CD4-positive, alpha-beta T cell treated with Interleukin-2 at 100 ng/mL for 4 hours (primary cell): Measurements from ENCODE around the gene TRIM4.
"Not testable (repeated sequence)": the region's sequence is repeated elsewhere in the genome, so short reads cannot be mapped to it uniquely, and the experiment has no call there.

Experiments used
- DNase-seq: peaks from one replicate; pipeline ENCODE4 v3.0.0-alpha.2; 2020; ENCODE audit warnings: low spot score

TRIM4 gene, protein sequence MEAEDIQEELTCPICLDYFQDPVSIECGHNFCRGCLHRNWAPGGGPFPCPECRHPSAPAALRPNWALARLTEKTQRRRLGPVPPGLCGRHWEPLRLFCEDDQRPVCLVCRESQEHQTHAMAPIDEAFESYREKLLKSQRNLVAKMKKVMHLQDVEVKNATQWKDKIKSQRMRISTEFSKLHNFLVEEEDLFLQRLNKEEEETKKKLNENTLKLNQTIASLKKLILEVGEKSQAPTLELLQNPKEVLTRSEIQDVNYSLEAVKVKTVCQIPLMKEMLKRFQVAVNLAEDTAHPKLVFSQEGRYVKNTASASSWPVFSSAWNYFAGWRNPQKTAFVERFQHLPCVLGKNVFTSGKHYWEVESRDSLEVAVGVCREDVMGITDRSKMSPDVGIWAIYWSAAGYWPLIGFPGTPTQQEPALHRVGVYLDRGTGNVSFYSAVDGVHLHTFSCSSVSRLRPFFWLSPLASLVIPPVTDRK

DNA sequence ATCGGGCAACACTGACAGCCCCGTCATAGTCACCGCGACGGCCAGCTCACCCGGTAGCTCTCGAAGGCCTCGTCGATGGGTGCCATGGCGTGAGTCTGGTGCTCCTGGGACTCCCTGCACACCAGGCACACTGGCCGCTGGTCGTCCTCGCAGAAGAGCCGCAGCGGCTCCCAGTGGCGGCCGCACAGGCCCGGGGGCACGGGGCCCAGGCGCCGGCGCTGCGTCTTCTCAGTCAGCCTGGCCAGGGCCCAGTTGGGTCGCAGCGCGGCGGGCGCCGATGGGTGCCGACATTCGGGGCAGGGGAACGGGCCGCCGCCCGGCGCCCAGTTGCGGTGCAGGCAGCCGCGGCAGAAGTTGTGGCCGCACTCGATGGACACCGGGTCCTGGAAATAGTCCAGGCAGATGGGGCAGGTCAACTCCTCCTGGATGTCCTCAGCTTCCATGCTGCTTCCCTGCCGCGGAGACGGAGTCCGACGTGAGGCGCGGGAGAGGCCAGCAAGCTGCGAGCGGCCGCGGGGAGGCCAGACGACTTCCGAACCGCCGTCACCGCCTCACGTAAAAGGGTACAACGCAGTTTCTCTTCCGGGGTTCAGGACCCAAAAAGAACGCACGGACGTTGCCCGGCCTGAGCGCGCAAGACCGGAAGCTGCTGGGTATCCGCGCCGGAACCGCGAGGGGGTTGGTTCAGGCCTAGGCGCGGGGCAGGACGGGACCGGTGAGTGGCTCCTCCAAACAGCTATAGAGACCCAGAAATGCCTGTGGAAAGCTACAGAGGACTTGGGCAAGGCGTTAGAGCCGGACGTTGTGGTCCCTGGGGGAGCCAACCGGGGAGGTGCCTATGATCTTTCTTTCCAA, at the start of gene TRIM4:
TRIM4 (minus strand) TSS at position 572 of the 855 bp plus-strand sequence; CDS start at position 443, 129 bp downstream.
- DNase-seq: peak; percentile 90

DNA sequence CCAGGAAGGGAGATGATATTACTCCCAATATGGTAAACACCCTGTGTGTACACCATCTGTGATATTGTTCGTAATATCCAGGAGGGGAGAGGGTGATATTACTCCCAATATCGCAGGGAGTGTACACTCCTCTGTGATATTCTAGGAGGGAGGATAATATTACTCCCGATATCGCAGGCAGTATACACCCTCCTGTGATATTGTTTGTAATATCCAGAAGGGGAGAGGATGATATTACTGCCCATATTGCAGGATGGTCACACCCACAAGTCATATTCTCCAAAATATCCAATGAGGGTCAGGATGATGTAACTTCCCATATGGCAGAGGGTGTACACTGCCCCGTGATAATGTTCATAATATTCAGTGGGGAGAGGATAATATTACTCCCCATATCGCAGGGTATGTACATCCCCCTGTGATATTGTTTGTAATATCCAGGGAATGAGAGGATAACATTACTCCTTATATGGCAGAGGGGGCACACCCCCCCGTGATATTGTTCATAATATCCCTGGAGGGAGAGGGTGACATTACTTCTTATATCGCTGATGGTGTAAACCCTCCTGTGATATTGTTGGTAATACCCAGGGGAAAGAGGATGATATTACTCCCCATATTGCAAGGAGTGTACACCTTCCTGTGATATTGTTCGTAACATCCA, 39.4 kb upstream of the TRIM4 start:
- no peak for DNase-seq

DNA sequence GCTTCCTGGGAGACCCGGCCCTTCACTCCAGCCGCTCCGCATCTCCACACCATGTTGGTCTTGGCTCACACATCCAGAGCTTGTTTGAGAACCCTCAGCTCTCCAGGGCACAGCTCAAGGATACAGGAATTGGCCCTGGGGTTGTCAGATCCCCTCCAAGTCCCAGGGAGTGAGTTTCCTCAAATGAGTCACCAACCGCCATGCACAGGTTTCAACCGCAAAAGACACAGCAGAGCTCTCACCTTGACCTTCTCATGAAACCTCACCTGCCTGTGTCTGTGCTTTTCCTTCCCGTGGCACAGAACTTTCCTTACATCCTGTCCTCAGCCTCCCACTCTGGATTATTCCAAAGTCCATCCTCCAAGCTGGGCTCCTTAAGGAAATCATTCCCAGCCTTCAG, 35.9 kb upstream of the TRIM4 start:
- DNase-seq: no peak

DNA sequence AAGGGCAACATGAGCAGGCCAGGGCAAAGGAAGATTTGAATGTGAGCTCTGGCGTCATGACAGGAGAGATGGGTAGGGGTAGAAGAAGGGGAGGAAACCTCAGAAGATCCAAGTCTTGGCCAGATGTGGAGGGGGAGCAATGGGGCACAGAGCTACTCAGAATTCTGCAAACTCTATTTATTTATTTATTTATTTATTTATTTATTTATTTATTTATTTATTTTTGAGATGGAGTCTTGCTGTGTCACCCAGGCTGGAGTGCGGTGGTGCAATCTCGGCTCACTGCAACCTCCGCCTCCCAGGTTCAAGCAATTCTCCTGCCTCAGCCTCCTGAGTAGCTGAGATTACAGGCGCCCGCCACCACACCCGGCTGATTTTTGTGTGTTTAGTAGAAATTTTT, 35.3 kb upstream of the TRIM4 start:
- DNase-seq: not testable (repeated sequence)

DNA sequence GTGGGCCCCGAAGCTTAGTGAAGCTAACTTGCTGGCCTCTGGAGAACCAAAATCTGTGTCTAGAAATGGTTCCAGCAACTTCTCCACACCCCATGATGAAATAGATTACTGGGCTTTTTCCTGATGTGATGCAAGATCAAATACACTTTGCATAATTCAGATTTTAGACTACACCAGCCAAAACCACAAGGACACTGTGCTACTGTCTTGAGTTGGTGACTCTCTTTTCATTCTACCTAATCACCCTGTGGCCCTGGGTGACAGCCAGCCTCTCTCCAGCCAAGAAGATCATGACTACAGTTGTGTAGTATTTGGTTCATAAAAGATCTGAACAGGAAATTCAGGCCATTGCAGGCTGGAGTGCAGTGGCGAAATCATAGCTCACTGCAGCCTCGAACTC, 34.3 kb upstream of the TRIM4 start:
- no peak for DNase-seq

DNA sequence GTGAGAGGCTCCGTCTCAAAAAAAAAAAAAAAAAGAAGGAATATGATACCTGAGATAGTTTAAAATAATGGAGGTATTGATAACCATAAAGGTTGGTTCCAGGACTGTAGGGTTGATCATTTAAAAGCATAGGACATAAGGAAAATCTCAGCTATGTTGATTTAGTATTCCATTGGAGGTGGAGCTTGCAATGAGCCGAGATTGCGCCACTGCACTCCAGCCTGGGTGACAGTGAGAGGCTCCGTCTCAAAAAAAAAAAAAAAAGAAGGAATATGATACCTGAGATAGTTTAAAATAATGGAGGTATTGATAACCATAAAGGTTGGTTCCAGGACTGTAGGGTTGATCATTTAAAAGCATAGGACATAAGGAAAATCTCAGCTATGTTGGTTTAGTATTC, 33.3 kb upstream of the TRIM4 start:
- not testable (repeated sequence) for DNase-seq

DNA sequence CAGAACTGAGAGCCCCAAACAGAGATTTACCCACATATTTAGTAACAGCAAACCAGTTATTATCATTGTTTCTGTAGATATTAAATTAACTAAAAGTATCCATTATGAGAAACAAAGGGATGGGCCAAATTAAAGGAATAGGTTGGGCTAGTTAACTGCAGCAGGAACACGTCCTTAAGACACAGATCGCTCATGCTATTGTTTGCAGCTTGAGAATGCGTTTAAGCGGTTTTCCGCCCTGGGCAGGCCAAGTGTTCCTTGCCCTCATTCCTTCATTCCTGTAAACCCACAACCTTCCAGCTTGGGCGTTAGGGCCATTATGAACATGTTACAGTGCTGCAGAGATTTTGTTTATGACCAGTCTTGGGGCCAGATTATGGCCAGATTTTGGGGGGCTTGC, 31.5 kb upstream of the TRIM4 start:
- not testable (repeated sequence) for DNase-seq

DNA sequence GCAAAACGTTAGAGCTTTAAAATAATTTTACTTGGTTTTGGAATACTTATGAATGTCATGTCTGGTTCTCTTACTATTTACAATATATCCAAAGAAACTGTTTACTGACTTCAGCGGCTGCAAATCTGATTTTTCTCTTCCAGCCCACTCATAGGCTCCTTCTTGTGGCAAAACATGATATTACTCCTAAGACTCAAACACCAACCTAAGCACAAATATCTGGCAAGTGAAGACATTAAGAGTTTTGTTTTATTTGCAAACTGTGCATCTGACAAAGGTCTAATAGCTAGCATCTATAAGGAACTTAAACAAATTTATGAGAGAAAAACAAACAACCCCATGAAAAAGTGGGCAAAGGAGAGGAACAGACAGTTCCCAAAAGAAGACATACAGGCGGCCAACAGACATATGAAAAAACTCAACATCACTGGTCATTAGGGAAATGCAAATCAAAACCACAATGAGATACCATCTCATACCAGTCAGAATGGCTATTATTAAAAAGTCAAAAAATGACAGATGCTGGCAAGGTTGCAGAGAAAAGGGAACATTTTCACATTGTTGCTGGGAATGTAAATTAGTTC, 30.4 kb upstream of the TRIM4 start:
- DNase-seq: peak; percentile 3

DNA sequence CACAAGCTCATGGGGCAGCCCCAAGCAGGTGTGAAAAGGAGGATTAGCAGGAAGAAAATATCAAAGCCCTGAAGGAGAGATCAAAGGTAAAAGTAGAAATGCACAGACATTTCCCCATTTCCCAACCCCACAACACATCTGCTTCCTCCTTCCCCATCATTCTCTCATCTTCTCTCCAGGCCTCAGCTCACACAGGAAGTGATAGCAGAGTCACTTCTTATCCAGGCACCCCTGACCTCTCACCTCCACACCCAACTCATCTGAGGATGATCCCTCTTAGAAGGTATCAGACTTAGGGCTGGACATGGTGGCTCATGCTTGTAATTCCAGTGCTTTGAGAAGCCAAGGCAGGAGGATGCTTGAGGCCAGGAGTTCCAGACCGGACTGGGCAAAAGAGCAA, 28.3 kb upstream of the TRIM4 start:
- no peak for DNase-seq

DNA sequence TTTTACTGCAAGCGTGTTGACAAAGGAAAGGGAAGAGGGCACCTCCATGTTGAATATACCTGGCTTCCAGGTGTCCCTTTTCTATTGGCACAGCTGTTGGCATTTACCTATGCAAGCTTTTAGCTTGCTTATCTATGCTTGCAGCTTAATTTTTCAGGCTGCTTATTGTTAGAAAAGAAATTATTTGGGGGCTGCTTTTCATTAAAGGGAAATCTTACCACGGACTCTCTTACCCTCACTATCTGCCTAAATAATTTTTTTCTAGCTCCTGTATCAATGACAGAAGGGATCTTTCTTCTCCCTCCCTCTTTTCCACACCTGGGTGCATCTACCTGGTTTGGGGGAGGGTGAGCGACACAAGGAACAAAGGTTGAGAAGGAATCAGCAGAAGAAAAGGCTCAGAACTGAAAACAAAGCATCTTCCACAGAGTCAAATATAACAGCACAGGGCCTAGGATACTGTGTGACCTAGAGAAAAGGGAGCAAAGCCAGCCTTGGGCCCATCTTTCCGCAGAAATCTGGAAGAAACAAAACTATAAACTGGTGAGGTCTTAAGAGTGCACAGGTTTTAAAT, 25.3 kb upstream of the TRIM4 start:
- no peak for DNase-seq

DNA sequence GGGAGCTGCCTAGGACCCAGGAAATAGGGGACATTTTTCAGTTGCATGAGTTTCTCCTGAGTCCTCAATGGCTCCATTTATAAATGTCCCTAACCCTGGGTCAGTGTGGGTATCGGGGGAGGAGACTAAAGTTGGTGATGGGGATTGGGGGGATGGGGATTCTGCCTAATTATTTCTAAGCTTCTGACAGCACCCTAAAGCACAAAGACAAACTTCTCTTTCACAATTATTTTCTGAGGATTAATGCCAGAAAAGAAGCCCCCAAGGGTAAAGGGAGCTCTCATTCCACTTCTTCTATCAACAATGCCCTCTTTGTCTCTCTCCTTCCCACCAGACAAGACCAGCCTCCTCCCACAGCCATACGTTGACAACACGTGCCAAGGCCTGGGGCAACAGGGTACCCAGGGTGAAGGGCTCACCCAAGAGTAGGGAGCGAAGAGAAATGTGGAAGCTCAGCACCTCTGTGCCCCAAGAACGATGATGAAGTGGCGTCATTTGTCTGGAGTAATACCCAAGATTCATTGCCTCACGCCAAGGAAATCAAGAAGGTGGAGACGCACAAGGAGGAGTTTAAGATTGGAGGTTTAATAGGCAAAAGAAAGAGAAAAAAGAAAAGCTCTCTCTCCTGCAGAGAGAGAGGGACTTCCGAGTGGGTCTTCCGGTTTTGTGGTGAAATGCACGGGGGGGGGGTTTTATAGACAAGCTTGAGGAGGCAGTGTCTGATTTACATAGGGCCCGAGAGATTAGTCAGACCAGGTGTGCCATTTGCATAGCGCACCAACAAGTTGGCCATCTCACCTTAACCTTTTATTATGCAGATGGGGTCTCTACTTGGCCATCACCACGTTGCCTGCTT, 24.5 kb upstream of the TRIM4 start:
- no peak for DNase-seq

DNA sequence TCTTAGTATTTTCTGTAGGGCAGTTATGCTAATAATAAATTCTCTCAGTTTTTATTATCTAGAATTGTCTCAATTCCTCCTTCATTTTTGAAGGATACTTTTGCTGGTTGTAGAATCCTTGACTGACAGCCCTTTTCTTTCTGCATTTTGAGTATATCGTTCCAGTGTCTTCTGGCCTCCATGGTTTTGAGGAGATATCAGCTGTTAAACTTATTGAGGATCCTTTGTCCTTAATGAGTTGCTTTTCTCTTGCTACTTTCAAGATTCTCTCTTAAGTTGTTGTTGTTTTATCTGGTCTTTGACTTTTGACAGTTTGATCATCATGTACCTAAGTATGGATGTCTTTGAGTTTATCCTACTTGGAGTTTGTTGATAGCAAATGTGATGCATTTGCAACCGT, 19.0 kb upstream of the TRIM4 start:
- no peak for DNase-seq

DNA sequence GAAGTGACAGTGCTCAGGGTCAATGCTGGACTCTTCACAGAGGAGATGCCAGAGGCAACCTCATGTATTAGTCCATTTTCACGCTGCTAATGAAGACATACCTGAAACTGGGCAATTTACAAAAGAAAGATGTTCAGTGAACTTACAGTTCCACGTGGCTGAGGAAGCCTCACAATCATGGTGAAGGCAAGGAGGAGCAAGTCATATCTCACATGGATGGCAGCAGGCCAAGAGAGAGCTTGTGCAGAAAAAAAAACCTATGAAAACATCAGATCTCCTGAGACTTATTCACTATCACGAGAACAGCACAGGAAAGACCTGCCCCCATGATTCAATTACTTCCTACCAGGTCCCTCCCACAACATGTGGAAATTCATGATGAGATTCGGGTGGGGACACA, 15.7 kb upstream of the TRIM4 start:
- not testable (repeated sequence) for DNase-seq

DNA sequence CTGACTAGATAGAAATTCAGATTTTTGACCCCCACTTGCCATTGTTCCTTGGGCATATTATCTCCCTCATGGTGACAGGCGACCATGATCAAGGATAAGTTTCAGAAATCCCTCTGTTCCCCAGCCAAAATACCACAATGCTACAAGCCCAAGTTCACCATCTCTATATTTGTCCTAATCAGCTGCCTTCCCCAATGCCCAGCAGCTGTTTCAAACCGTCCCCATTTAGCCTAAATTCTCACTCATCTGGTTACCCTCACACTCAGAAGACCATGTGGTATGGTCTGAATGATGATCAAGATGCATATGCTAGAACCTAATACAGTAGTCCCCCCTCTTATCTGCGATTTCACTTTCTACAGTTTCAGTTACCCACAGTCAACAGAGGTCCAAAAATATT, 11.0 kb upstream of the TRIM4 start:
- DNase-seq: no peak

DNA sequence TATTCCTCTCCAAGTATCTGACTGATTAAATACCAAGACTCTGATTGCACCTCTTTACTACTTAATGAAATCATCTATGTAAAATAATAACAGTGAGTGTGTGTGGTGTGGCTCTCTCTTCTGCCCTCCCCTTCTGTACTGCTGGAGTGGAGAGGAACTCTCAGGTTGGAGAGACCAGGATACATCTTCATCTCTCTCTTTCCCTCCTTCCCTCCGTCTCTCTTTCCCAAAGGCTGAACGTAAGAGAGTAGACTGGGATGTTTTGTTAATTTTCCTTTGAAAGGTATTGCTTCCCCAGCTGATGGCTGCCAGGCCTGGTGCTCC, 10.4 kb upstream of the TRIM4 start:
- no peak for DNase-seq

DNA sequence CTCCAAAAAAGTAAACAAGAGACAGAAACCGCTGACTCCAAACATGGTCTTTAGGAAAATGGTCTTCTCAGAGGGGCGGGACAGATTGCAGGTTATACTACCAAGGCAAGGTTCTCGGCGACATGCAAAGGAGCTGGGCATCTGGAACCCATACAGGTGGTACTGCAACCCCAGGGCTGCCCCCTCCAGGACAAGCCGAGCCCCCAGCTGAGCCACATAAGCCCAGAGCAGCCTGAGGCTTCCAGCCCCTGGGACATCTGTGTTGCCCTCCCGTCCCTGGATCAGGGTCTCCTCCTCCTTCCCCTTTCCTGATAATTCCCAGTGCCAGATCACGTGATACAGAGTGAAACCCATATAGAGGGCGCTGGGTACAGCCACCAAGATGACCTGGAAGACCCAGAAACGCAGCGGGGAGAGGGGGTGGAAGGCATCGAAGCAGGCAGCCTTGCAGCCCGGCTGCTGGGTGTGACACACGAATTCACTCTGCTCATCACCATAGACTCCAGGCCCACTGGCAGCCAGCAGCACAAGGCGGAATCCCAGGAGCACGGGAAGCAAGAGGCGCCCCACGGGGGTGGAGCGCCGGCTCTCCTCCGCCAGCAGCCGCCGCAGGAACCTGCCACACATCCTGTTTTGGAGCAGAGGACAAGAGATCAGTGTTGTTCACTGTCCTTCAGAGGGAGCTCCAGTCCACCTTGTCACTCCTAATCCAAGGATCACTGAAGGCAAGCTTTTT, 9.8 kb upstream of the TRIM4 start, which contains the start of gene GJC3:
GJC3 (minus strand) TSS at position 627 of the 736 bp plus-strand sequence; CDS start at position 627, 0 bp downstream.
- peak; percentile 32 for DNase-seq

DNA sequence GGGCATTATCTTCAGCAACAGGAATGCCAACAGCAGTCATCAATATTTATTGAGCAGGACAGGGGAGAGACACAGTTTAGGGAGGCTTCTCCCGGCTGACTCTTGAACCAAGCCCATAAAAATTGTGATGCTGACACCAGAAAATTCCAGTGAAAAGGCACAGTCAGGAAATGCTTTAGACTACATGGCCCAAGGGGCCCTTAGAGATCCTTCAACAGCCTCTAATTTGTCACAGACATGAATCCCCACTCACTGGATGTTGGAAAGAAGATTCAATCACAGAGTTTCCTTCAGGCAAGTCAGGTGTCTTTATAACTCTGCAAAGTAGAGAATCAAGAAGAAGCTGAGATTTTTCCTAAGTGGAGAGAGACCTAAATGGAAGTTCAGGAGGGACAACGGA, 8.9 kb upstream of the TRIM4 start:
- no peak for DNase-seq

DNA sequence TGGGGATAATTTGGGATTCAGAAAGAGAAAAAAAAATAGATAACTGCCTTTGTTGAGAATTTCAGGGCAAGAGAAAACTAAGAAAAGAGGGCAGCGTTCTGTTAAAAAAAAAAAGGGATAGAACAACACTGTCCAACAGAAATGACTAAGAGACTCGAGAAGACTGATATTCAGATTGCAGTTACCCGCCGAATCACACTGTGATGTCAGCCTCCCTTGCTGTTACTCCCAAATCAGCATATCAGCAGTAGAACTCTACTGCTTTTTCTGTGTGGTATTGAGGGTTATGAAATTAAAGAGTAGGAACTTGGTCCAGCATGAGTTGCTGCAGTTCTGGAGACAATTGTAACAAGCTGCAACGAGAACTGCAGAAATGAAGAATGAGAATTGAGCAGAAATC, 8.2 kb upstream of the TRIM4 start:
- DNase-seq: no peak

DNA sequence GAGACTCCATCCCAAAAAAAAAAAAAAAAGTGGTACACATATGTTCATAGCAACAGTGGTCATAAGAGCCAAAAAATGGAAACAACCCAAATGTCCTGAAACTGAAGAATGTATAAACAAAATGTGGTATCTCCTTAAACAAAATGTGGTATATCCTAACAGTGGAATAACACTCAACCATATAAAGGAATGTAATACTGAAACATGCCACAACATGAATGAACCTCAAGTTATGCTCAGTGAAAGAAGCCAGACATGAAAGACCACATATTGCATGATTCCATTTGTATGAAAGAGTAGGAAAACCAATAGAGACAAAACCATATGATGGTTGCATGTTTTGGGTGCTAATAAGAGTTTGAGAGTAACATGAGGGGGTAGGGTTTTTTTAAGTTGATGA, 7.0 kb upstream of the TRIM4 start:
- no peak for DNase-seq

DNA sequence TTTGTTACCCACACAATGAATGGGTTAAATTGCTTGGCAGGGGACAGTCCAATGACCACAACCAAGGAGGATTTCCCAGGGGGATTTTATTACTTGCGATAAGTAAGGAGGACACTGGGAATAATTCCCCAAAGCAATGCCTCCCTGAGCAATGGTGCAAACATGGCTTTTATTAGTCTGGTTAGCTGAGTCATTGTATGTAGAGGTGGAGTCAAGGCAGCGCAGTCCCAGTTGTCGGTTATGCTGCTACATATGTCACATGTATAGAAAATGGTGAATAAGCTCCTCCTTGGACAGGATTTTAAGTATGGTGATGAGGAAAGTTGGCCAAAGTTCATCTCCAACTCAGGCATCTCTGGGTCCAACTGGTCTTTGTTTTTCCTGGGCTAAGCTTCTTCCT, 3.9 kb upstream of the TRIM4 start:
- DNase-seq: no peak
